HUES6 (cell line): Measurements from ENCODE around the gene GPR83.
"Not testable (repeated sequence)": the region's sequence is repeated elsewhere in the genome, so short reads cannot be mapped to it uniquely, and the experiment has no call there.

Experiments
- H3K27ac ChIP-seq: 2 replicates; pipeline ENCODE4 v1.7.0; 2013; ENCODE audit warnings: low read depth, mild to moderate bottlenecking, low read length, inconsistent platforms
- H3K27me3 ChIP-seq: 2 replicates; pipeline ENCODE4 v1.6.1; 2013; ENCODE audit warnings: low read length; ENCODE audit not compliant: control insufficient read depth, insufficient read depth
- H3K36me3 ChIP-seq: 2 replicates; pipeline ENCODE4 v1.6.1; 2013; ENCODE audit warnings: low read length; ENCODE audit not compliant: control insufficient read depth, insufficient read depth
- H3K4me1 ChIP-seq: 2 replicates; pipeline ENCODE4 v1.6.1; 2013; ENCODE audit warnings: low read length; ENCODE audit not compliant: control insufficient read depth, insufficient read depth
- H3K4me3 ChIP-seq: 2 replicates; pipeline ENCODE4 v1.5.1; 2013; ENCODE audit warnings: low read depth, low read length
- H3K9ac ChIP-seq: one replicate; pipeline ENCODE4 v1.6.1; 2013; ENCODE audit warnings: mild to moderate bottlenecking, low read length
- H3K9me3 ChIP-seq: 2 replicates; pipeline ENCODE4 v1.6.1; 2013; ENCODE audit warnings: low read depth, low read length; ENCODE audit not compliant: control insufficient read depth, insufficient read depth

GPR83 gene

DNA sequence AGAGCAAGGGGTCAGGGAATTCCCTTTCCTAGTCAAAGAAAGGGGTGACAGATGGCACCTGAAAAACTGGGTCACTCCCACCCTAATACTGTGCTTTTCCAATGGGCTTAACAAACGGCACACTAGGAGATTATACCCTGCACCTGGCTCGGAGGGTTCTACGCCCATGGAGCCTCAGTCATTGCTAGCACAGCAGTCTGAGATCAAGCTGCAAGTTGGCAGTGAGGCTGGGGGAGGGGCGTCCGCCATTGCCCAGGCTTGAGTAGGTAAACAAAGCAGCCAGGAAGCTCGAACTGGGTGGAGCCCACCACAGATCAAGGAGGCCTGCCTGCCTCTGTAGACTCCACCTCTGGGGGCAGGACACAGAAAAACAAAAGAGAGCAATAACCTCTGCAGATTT, 30.6 kb downstream of the GPR83 start:
- peaks cover 11% of the 10 kb centered on the region; the same call in 1 of the 2 replicates for H3K9me3 ChIP-seq
- not testable (repeated sequence) for H3K27ac ChIP-seq, H3K9ac ChIP-seq, H3K4me3 ChIP-seq, H3K27me3 ChIP-seq, H3K36me3 ChIP-seq, H3K4me1 ChIP-seq

DNA sequence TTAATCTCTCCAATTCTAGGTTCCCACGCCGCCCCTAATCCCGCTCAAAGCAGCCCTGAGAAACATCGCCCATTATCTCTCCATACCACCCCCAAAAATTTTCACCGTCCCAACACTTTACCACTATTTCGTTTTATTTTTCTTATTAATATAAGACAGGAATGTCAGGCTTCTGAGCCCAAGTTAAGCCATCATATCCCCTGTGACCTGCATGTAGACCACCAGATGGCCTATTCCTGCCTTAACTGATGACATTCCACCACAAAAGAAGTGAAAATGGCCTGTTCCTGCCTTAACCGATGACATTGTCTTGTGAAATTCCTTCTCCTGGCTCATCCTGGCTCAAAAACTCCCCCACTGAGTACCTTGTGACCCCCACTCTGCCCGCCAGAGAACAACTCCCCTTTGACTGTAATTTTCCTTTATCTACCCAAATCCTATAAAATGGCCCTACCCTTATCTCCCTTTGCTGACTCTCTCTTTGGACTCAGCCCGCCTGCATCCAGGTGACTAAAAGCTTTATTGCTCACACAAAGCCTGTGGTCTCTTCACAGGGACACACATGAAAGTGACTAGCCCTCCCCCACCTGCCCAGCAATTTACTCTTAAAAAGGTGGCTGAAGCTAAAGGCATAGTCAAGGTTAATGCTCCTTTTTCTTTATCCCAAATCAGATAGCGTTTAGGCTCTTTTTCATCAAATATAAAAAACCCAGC, 50.2 kb downstream of the GPR83 start:
- H3K4me1 ChIP-seq, H3K27ac ChIP-seq: not testable (repeated sequence)

DNA sequence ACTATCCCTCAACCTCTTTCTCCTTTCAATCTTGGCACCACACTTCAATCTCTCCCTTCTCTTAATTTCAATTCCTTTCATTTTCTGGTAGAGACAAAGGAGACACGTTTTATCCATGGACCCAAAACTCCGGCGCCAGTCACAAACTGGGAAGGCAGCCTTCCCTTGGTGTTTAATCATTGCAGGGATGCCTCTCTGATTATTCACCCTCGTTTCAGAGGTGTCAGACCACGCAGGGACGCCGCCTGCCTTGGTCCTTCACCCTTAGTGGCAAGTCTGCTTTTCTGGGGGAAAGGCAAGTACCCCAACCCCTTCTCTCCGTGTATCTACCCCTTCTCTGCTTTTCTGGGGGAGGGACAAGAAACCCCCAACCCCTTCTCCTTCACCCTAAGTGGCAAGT, 54.9 kb downstream of the GPR83 start:
- H3K27ac ChIP-seq, H3K9ac ChIP-seq, H3K9me3 ChIP-seq, H3K27me3 ChIP-seq, H3K36me3 ChIP-seq: not testable (repeated sequence)
- H3K4me1 ChIP-seq: peaks cover 13% of the 10 kb centered on the region; the same call in 1 of the 2 replicates
- H3K4me3 ChIP-seq: peak overlapping the region; percentile 11; the same call in 1 of the 2 replicates

More for the DNA sequence above, 50.2 kb downstream of the GPR83 start:
- H3K27me3 ChIP-seq, H3K4me3 ChIP-seq, H3K36me3 ChIP-seq, H3K9me3 ChIP-seq, H3K9ac ChIP-seq: not testable (repeated sequence)

DNA sequence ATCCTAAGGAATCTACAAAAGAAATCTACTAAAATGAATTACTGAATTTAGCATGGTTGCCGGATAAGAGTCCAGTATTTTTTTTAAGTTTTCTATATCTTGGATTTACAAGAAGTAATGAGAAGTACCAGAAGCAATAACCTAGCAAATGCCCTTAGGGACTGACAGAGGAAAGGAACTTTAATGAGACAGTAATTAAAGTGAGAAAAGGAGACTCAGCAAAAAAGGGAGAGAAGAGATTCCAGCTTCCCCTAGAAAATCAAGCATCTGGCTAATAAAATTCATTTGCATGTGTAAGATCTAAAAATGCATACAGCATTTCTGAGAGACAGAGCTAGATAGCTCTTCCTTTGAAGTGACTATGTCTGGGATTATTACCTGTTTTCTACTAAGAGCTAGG, 57.7 kb downstream of the GPR83 start:
- Histone ChIP-seq H3K9me3 (peaks cover 5% of the 10 kb centered on the region; the same call in 1 of the 2 replicates), H3K27ac (no peak overlapping the region), H3K27me3 (no peaks in the 10 kb centered on the region), H3K4me1 (peaks cover 13% of the 10 kb centered on the region; the same call in 1 of the 2 replicates), H3K4me3 (no peak overlapping the region), H3K36me3 (no peaks in the 10 kb centered on the region), H3K9ac (no peak overlapping the region)

DNA sequence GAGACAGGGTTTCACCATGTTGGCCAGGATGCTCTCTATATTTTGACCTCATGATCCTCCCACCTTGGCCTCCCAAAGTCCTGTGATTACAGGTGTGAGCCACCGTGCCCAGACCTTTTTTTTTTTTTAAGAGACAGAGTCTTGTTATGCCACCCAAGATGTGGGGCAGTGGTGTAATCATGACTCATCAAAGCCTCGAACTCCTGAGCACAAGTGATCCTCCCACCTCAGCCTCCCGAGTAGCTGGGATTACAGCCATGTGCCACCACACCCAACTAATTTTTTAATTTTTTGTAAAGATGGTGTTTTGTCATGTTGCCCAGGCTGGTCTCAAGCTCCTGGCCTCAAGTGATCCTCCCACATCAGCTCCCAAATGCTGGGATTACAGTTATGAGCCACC, 59.0 kb downstream of the GPR83 start:
- Histone ChIP-seq H3K4me1 (peaks cover 13% of the 10 kb centered on the region; the same call in 1 of the 2 replicates), H3K9ac (no peak overlapping the region), H3K4me3 (no peak overlapping the region), H3K36me3 (no peaks in the 10 kb centered on the region), H3K9me3 (peaks cover 5% of the 10 kb centered on the region; the same call in 1 of the 2 replicates), H3K27ac (no peak overlapping the region), H3K27me3 (no peaks in the 10 kb centered on the region)

DNA sequence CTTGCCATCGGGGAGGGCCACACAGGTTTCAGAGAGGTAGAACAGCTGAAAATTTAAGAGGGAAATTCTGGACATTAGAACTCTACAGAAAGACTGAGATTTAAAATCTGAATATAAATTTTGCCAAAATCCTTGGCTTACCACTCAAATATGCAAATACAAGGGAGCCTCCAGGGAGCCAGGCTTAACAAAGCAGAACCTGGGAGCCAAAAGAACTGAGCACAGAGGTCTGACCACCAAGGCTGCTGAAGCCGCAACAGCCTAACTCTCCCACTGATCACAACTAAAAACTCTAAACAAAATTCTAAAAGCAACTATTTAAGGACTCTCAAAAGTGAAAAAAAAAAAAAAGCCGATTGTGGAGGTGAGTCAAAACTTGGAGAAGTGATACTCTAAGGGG, 62.6 kb downstream of the GPR83 start:
- Histone ChIP-seq H3K9me3 (no peaks in the 10 kb centered on the region), H3K9ac (no peak overlapping the region)

DNA sequence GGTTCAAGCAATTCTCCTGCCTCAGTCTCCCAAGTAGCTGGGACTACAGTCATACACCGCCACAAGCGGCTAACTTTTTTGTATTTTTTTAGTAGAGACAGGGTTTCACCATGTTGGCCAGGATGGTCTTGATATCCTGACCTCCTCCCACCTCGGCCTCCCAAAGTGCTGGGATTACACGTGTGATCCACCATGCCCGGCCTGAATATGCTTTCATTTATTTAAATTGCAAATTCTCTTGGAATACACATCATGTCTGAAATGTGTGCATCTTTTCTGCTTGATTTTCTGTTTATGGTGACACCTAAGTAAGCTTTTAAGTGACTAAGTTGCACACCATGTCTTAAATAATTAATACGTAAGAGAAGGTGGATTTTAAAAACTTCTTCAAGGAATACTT, 65.2 kb downstream of the GPR83 start:
- no peak overlapping the region for H3K4me3 ChIP-seq
- H3K9ac ChIP-seq: no peak overlapping the region
- no peaks in the 10 kb centered on the region for H3K36me3 ChIP-seq
- no peaks in the 10 kb centered on the region; the same call in 1 of the 2 replicates for H3K4me1 ChIP-seq
- no peaks in the 10 kb centered on the region for H3K9me3 ChIP-seq
- no peak overlapping the region for H3K27ac ChIP-seq
- no peaks in the 10 kb centered on the region for H3K27me3 ChIP-seq

More for the DNA sequence above, 62.6 kb downstream of the GPR83 start:
- H3K4me3 ChIP-seq: no peak overlapping the region
- H3K27me3 ChIP-seq: no peaks in the 10 kb centered on the region
- H3K36me3 ChIP-seq: no peaks in the 10 kb centered on the region
- peaks cover 2% of the 10 kb centered on the region; the same call in 1 of the 2 replicates for H3K4me1 ChIP-seq
- no peak overlapping the region for H3K27ac ChIP-seq

DNA sequence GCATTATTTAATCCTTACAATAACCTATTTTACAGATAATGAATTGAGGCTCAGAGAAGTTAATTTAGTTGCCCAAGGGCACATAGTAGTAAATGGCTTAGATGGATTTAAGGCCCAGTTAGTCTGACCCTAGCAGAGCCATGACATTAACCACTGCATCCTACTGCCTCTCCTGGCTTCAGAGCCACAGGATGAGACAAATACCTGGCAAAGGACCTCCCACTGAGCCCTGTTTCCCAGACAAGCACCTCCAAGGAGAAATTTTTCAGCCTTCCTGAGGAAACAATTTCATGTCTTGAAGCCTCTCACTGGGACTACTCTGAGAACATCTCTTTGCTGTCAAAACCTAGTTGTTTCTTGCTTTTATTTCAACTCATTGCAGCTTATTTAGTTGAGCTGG, 68.4 kb downstream of the GPR83 start:
- Histone ChIP-seq H3K27me3 (no peaks in the 10 kb centered on the region), H3K36me3 (no peaks in the 10 kb centered on the region), H3K9me3 (no peaks in the 10 kb centered on the region), H3K4me1 (no peaks in the 10 kb centered on the region; the same call in 1 of the 2 replicates), H3K4me3 (no peak overlapping the region), H3K27ac (no peak overlapping the region), H3K9ac (no peak overlapping the region)

DNA sequence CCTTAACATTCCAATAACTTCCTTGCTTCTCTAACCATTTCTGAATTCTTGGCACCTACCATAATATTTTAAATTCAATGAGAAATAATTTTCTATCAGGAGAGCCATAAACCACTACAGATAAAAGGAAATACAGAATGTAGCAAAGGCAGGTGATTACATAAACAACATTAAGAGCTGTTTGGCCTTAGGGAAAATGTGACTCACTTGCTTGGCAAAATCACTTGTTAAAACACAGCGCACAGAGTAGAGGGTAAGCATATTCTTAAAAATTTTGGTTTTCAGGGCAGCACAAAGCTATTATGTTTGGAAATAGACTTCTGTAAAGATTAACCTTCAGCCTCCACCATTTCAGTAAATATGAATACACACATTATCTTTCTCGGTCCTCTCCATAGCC, 70.4 kb downstream of the GPR83 start:
- Histone ChIP-seq H3K4me3 (no peak overlapping the region), H3K9ac (no peak overlapping the region), H3K9me3 (no peaks in the 10 kb centered on the region), H3K27me3 (no peaks in the 10 kb centered on the region), H3K4me1 (no peaks in the 10 kb centered on the region; the same call in 1 of the 2 replicates), H3K27ac (no peak overlapping the region), H3K36me3 (no peaks in the 10 kb centered on the region)

DNA sequence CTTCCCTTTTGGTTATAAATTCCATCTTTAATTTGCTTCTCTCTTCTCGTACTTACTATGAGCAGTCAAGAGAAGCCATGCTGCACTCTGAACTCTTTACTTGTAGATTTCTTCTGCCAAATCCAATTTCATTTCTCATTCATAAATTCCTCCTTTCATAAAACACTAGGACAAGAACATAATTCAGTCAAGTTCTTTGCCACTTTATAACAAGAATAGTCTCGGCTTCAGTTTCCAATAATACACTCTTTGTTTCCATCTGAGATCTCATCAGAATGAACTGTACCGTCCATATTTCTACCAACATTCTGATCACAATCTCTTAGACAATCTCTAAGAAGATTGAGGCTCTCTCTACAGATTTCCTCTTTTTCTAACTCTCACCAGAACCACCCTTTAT, 71.7 kb downstream of the GPR83 start:
- Histone ChIP-seq H3K4me1 (no peaks in the 10 kb centered on the region; the same call in 1 of the 2 replicates), H3K36me3 (no peaks in the 10 kb centered on the region), H3K27ac (no peak overlapping the region), H3K9ac (no peak overlapping the region), H3K4me3 (no peak overlapping the region), H3K9me3 (no peaks in the 10 kb centered on the region), H3K27me3 (no peaks in the 10 kb centered on the region)

DNA sequence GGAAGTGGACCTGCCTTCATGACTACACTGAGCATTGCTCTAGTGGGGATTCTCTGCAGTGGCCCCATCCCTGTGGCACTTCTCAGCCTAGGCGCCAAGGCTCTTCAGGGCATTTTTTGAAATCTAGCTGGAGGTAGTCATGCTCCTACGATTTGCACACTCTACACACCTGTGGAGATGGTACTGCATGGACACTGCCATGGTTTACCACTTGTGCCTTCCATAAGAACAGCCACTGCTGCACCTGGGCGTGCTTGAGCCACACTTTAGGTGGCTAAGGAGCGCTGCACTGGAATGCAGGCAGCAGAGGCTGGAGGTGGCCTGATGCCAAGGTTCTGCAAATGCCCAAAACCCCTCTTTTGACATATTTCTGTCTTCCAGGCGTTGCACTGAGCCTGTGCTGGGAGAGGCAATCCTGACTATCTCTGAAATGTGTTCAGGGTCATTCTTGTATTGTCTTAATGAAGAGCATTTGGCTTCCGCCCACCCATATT, 72.6 kb downstream of the GPR83 start:
- Histone ChIP-seq H3K9ac (no peak overlapping the region), H3K27me3 (no peaks in the 10 kb centered on the region), H3K9me3 (no peaks in the 10 kb centered on the region), H3K4me3 (no peak overlapping the region), H3K36me3 (no peaks in the 10 kb centered on the region), H3K4me1 (no peaks in the 10 kb centered on the region; the same call in 1 of the 2 replicates), H3K27ac (no peak overlapping the region)
